Stimulated activated CD8-positive, alpha-beta memory T cell treated with anti-CD3 and anti-CD28 coated beads, Interleukin-4, amount 100 ng/mL, for 4 hours (primary cell): Measurements from ENCODE around the gene BIVM.

Experiments used
- DNase-seq, 2 donors: peaks; one replicate each; pipeline ENCODE4 v3.0.0-alpha.2; 2020; ENCODE audit warnings: low read depth in 2 of 2, low spot score in 1 of 2

The BIVM gene

GRCh38 chr13:102838982-102839381 is 40.1 kb downstream of the BIVM start:
- DNase-seq = no peak

- no peak for DNase-seq
Measured at GRCh38 chr13:102839462-102839861, 40.5 kb downstream of the BIVM start.

GRCh38 chr13:102845289-102845629 is 46.3 kb downstream of the BIVM start:
- DNase-seq = peak in 1 of 2 donors; percentile 5

GRCh38 chr13:102845630-102846260 is 46.8 kb downstream of the BIVM start, which contains the start of gene ERCC5:
Gene ERCC5 (plus strand): TSS chr13:102846032. CDS start chr13:102846267, 235 bp downstream.
- peak; percentile 90 to 91 for DNase-seq

GRCh38 chr13:102846261-102847015 is 47.5 kb downstream of the BIVM start:
- DNase-seq = peak in 1 of 2 donors; percentile 12

- DNase-seq = no peak
Measured at GRCh38 chr13:102847272-102848234, 48.6 kb downstream of the BIVM start.

GRCh38 chr13:102848956-102849355 is 50.0 kb downstream of the BIVM start:
- DNase-seq = no peak

- DNase-seq = no peak
Measured at GRCh38 chr13:102852556-102852955, 53.6 kb downstream of the BIVM start.

GRCh38 chr13:102854675-102855074 is 55.8 kb downstream of the BIVM start:
- DNase-seq = no peak

GRCh38 chr13:102856557-102856956 is 57.6 kb downstream of the BIVM start:
- no peak for DNase-seq

GRCh38 chr13:102862624-102863210 is 63.8 kb downstream of the BIVM start:
- no peak for DNase-seq

GRCh38 chr13:102863590-102863989 is 64.7 kb downstream of the BIVM start:
- DNase-seq = no peak

GRCh38 chr13:102868366-102868936 is 69.5 kb downstream of the BIVM start:
- DNase-seq = no peak

- no peak for DNase-seq
Measured at GRCh38 chr13:102869948-102870676, 71.2 kb downstream of the BIVM start.

- DNase-seq = peak; percentile 20 to 21
Measured at GRCh38 chr13:102870677-102871415, 71.9 kb downstream of the BIVM start.

GRCh38 chr13:102872131-102872530 is 73.2 kb downstream of the BIVM start:
- no peak for DNase-seq

GRCh38 chr13:102872531-102872930 is 73.6 kb downstream of the BIVM start:
- DNase-seq = no peak

- DNase-seq = no peak
Measured at GRCh38 chr13:102873653-102874052, 74.7 kb downstream of the BIVM start.

GRCh38 chr13:102875256-102875655 is 76.3 kb downstream of the BIVM start:
- DNase-seq = no peak
